ENCODE results near the gene MANEA. TPM values are rescaled to one million over a fixed set of nuclear protein-coding genes. Genes with fewer than 3 reads are reported as not detected.

The MANEA gene
- total RNA-seq, 1 donor from 2014 or later: 7.5 TPM

GRCh38 chr6:95544517-95545225 is 32.7 kb upstream of the MANEA start:
- Mint-ChIP-seq H3K4me1 (no peaks in the 10 kb centered on the region), H3K27me3 (no peaks in the 10 kb centered on the region), H3K27ac (no peak overlapping the region), H3K9me3 (no peaks in the 10 kb centered on the region), H3K36me3 (ENCODE audit: low read depth) (no peaks in the 10 kb centered on the region), H3K4me3 (no peak overlapping the region)
- intact Hi-C loops (cut with micrococcal nuclease): no loop called here
- TF ChIP-seq CTCF (IDR thresholded peaks at IDR 0.05): no peak
- ChIA-PET POLR2A (no interaction called here), CTCF (no interaction called here)
- ATAC-seq (ENCODE audit: low read depth): no peak
- DNase-seq: no peak

- intact Hi-C loops (cut with micrococcal nuclease): no loop called here
- CTCF ChIA-PET: no interaction called here
- Mint-ChIP-seq H3K9me3 (no peaks in the 10 kb centered on the region), H3K27ac (no peak overlapping the region), H3K36me3 (ENCODE audit: low read depth) (no peaks in the 10 kb centered on the region), H3K4me1 (no peaks in the 10 kb centered on the region), H3K27me3 (no peaks in the 10 kb centered on the region), H3K4me3 (no peak overlapping the region)
- POLR2A ChIA-PET: no interaction called here
- ATAC-seq (ENCODE audit: low read depth) (no peak), DNase-seq (no peak)
- TF ChIP-seq CTCF (IDR thresholded peaks at IDR 0.05): no peak
These were observed 32.1 kb upstream of the MANEA start for GRCh38 chr6:95545226-95545625.

- no peak overlapping the region for H3K27ac Mint-ChIP-seq
- H3K4me3 Mint-ChIP-seq: no peak overlapping the region
- no peaks in the 10 kb centered on the region for H3K9me3 Mint-ChIP-seq
- intact Hi-C loops (cut with micrococcal nuclease): no loop called here
- DNase-seq: no peak
- POLR2A ChIA-PET: no interaction called here
- no peak for ATAC-seq (ENCODE audit: low read depth)
- H3K36me3 Mint-ChIP-seq (ENCODE audit: low read depth): no peaks in the 10 kb centered on the region
- H3K27me3 Mint-ChIP-seq: no peaks in the 10 kb centered on the region
- H3K4me1 Mint-ChIP-seq: no peaks in the 10 kb centered on the region
- CTCF ChIA-PET: no interaction called here
- TF ChIP-seq CTCF (IDR thresholded peaks at IDR 0.05): no peak
These were observed 31.6 kb upstream of the MANEA start for GRCh38 chr6:95545686-95546085.

- no peak for TF ChIP-seq CTCF (IDR thresholded peaks at IDR 0.05)
- intact Hi-C loops (cut with micrococcal nuclease): no loop called here
- no peaks in the 10 kb centered on the region for H3K9me3 Mint-ChIP-seq
These were observed 31.2 kb upstream of the MANEA start for GRCh38 chr6:95546148-95546547.

GRCh38 chr6:95547043-95547442 is 30.3 kb upstream of the MANEA start:
- TF ChIP-seq CTCF (IDR thresholded peaks at IDR 0.05): no peak
- ATAC-seq (ENCODE audit: low read depth) (no peak), DNase-seq (no peak)
- H3K36me3 Mint-ChIP-seq (ENCODE audit: low read depth): no peaks in the 10 kb centered on the region
- H3K9me3 Mint-ChIP-seq: no peaks in the 10 kb centered on the region
- no peaks in the 10 kb centered on the region for H3K4me1 Mint-ChIP-seq
- no peak overlapping the region for H3K27ac Mint-ChIP-seq
- ChIA-PET POLR2A (no interaction called here), CTCF (no interaction called here)
- no peak overlapping the region for H3K4me3 Mint-ChIP-seq
- intact Hi-C loops (cut with micrococcal nuclease): no loop called here
- H3K27me3 Mint-ChIP-seq: no peaks in the 10 kb centered on the region

More at GRCh38 chr6:95546148-95546547, 31.2 kb upstream of the MANEA start:
- DNase-seq (no peak), ATAC-seq (ENCODE audit: low read depth) (no peak)
- Mint-ChIP-seq H3K27me3 (no peaks in the 10 kb centered on the region), H3K27ac (no peak overlapping the region), H3K36me3 (ENCODE audit: low read depth) (no peaks in the 10 kb centered on the region), H3K4me1 (no peaks in the 10 kb centered on the region), H3K4me3 (no peak overlapping the region)
- ChIA-PET CTCF (no interaction called here), POLR2A (no interaction called here)
